Measurements from ENCODE around the gene ADAM19.

The ADAM19 gene

GRCh38 chr5:157613385-157614245 is 38.0 kb upstream of the ADAM19 start:
- H3K27me3 ChIP-seq (replicated peaks; ENCODE audit: control insufficient read depth, insufficient read depth, low read length) = no peaks in the 10 kb centered on the region
- no peak for DNase-seq (ENCODE audit: extremely low read depth, insufficient read length)
- H3K36me3 ChIP-seq (ENCODE audit: control insufficient read depth, insufficient read depth, low read length) = no peaks in the 10 kb centered on the region
- TF ChIP-seq CTCF (IDR thresholded peaks at IDR 0.05; ENCODE audit: insufficient read depth, low read length, poor library complexity, severe bottlenecking) = no peak
- no peak overlapping the region for H3K4me3 ChIP-seq (replicated peaks; ENCODE audit: low read depth, low read length)

- H3K27me3 ChIP-seq (replicated peaks; ENCODE audit: control insufficient read depth, insufficient read depth, low read length) = no peaks in the 10 kb centered on the region
- no peaks in the 10 kb centered on the region for H3K36me3 ChIP-seq (ENCODE audit: control insufficient read depth, insufficient read depth, low read length)
- H3K4me3 ChIP-seq (replicated peaks; ENCODE audit: low read depth, low read length) = no peak overlapping the region
- no peak for DNase-seq (ENCODE audit: extremely low read depth, insufficient read length)
- TF ChIP-seq CTCF (IDR thresholded peaks at IDR 0.05; ENCODE audit: insufficient read depth, low read length, poor library complexity, severe bottlenecking) = no peak
Observed at GRCh38 chr5:157612581-157612980, 37.0 kb upstream of the ADAM19 start.

GRCh38 chr5:157611571-157612476 is 36.2 kb upstream of the ADAM19 start:
- TF ChIP-seq CTCF (IDR thresholded peaks at IDR 0.05; ENCODE audit: insufficient read depth, low read length, poor library complexity, severe bottlenecking) = no peak
- Histone ChIP-seq H3K36me3 (ENCODE audit: control insufficient read depth, insufficient read depth, low read length) (no peaks in the 10 kb centered on the region), H3K4me3 (replicated peaks; ENCODE audit: low read depth, low read length) (no peak overlapping the region), H3K27me3 (replicated peaks; ENCODE audit: control insufficient read depth, insufficient read depth, low read length) (no peaks in the 10 kb centered on the region)
- DNase-seq (ENCODE audit: extremely low read depth, insufficient read length) = peak; percentile 47

DNA sequence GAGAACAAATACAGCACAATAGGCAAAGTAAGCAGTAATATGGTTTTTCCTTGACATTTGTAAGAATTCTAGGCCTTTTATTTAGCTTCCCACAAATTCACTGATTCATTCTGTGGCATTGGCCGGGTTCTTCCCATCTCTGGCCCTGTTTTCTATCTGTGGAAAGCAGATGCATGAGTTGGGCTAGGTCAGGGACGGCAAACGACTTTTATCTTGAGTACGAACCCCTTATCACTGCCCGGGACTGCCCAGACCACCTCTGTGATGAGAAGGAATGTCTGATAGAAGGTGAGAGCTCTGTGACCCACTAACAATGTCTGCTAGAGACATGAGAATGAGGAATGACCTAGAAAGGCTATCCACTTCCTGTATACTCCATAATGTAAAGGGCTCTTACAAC is 35.4 kb upstream of the ADAM19 start:
- DNase-seq (ENCODE audit: extremely low read depth, insufficient read length) = no peak
- no peak overlapping the region for H3K4me3 ChIP-seq (replicated peaks; ENCODE audit: low read depth, low read length)
- H3K36me3 ChIP-seq (ENCODE audit: control insufficient read depth, insufficient read depth, low read length) = no peaks in the 10 kb centered on the region
- no peak for TF ChIP-seq CTCF (IDR thresholded peaks at IDR 0.05; ENCODE audit: insufficient read depth, low read length, poor library complexity, severe bottlenecking)
- H3K27me3 ChIP-seq (replicated peaks; ENCODE audit: control insufficient read depth, insufficient read depth, low read length) = no peaks in the 10 kb centered on the region

DNA sequence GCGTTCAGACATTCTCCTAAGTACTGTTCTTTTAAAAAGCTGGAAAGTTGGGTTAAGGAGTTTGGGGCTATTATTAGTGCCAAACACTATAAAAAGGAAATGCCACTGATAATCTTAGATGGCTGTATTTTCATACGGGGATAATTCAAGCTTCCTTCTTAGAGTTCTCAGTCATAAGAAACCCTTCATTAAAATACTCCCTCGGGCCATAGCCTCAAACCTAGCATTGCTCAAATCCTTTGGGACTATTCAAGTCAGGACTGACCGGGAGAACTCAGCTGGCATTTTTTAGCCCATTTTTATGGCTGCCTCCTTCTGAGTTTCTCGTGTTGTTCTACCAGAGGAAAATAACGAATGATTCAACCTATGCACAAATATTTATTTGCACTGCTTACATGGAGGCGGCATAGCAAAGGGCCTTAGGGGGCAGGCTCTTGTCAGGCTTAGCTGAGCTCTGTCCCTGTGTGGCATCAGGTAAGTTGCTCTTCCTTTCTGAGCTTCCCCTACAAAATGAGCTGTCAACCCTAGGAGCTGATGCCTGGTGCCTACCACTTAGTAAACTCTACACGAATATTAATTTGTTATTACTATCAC is 33.5 kb upstream of the ADAM19 start:
- no peak for DNase-seq (ENCODE audit: extremely low read depth, insufficient read length)
- no peaks in the 10 kb centered on the region for H3K36me3 ChIP-seq (ENCODE audit: control insufficient read depth, insufficient read depth, low read length)
- no peak overlapping the region for H3K4me3 ChIP-seq (replicated peaks; ENCODE audit: low read depth, low read length)
- H3K27me3 ChIP-seq (replicated peaks; ENCODE audit: control insufficient read depth, insufficient read depth, low read length) = no peaks in the 10 kb centered on the region
- TF ChIP-seq CTCF (IDR thresholded peaks at IDR 0.05; ENCODE audit: insufficient read depth, low read length, poor library complexity, severe bottlenecking) = no peak
